NCI-H1417 treated with DMSO at 0.1 percent for 48 hours (cell line): ENCODE measurements around the gene HMGB1.
"Not testable (repeated sequence)": the region's sequence is repeated elsewhere in the genome, so short reads cannot be mapped to it uniquely, and the experiment has no call there.

Experiments
- DNase-seq: peaks from one replicate; lab custom pipeline; 2025; lab: John Stamatoyannopoulos, UW

Gene HMGB1

GRCh38 chr13:30466358-30466714 lies 600 bp upstream of the HMGB1 start:
- no peak for DNase-seq

- DNase-seq, result no peak
Measured at GRCh38 chr13:30465343-30465592, 468 bp downstream of the HMGB1 start.

- DNase-seq, result no peak
Measured at GRCh38 chr13:30464496-30465342, 1.0 kb downstream of the HMGB1 start.

- no peak for DNase-seq
Measured at GRCh38 chr13:30463787-30464495, 1.8 kb downstream of the HMGB1 start.

GRCh38 chr13:30461279-30462066 lies 4.3 kb downstream of the HMGB1 start:
- not testable (repeated sequence) for DNase-seq

GRCh38 chr13:30457306-30457891 lies 8.3 kb downstream of the HMGB1 start:
- no peak for DNase-seq

- DNase-seq, result no peak
Measured at GRCh38 chr13:30456290-30456689, 9.4 kb downstream of the HMGB1 start.

GRCh38 chr13:30454991-30455390 lies 10.7 kb downstream of the HMGB1 start:
- DNase-seq, result no peak

- no peak for DNase-seq
Measured at GRCh38 chr13:30453727-30454126, 12.0 kb downstream of the HMGB1 start.

- DNase-seq, result not testable (repeated sequence)
Measured at GRCh38 chr13:30451476-30451875, 14.3 kb downstream of the HMGB1 start.

GRCh38 chr13:30450066-30450465 lies 15.7 kb downstream of the HMGB1 start:
- DNase-seq, result no peak

GRCh38 chr13:30448441-30448840 lies 17.3 kb downstream of the HMGB1 start:
- no peak for DNase-seq

- no peak for DNase-seq
Measured at GRCh38 chr13:30446126-30446500, 19.6 kb downstream of the HMGB1 start.

GRCh38 chr13:30443957-30444404 lies 21.8 kb downstream of the HMGB1 start:
- DNase-seq, result no peak

GRCh38 chr13:30443491-30443890 lies 22.2 kb downstream of the HMGB1 start:
- DNase-seq, result not testable (repeated sequence)

GRCh38 chr13:30442926-30443325 lies 22.8 kb downstream of the HMGB1 start:
- no peak for DNase-seq

GRCh38 chr13:30440910-30441703 lies 24.6 kb downstream of the HMGB1 start:
- DNase-seq, result no peak

- DNase-seq, result no peak
Measured at GRCh38 chr13:30438286-30438685, 27.4 kb downstream of the HMGB1 start.

- no peak for DNase-seq
Measured at GRCh38 chr13:30437177-30437576, 28.6 kb downstream of the HMGB1 start.

GRCh38 chr13:30435911-30436451 lies 29.8 kb downstream of the HMGB1 start:
- no peak for DNase-seq

- DNase-seq, result no peak
Measured at GRCh38 chr13:30431269-30431940, 34.3 kb downstream of the HMGB1 start.
